WTC11 (cell line): ENCODE measurements around the gene FAM3D.

Experiments
- ELF4 ChIP-seq: sonication (generic); formaldehyde crosslinking; IDR thresholded peaks from 2 replicates; pipeline ENCODE4 v1.8.1; 2022; ENCODE audit warnings: low read depth, mild to moderate bottlenecking, moderate library complexity, missing genetic modification reagents
- FOXK1 ChIP-seq: sonication (generic); formaldehyde crosslinking; IDR thresholded peaks from 2 replicates; pipeline ENCODE4 v1.8.0; 2022; ENCODE audit warnings: mild to moderate bottlenecking, moderate library complexity, missing genetic modification reagents
- KAT7 ChIP-seq: sonication (generic); formaldehyde crosslinking; IDR thresholded peaks from 2 replicates; pipeline ENCODE4 v1.8.1; 2023; ENCODE audit warnings: missing genetic modification reagents, mild to moderate bottlenecking, borderline replicate concordance
- NFATC4 ChIP-seq: fragments of 250-450 bp; sonication (Bioruptor Pico); IDR thresholded peaks from 2 replicates; pipeline ENCODE4 v1.9.0; 2021; ENCODE audit warnings: mild to moderate bottlenecking
- NR1H2 ChIP-seq: sonication (generic); formaldehyde crosslinking; IDR thresholded peaks from 2 replicates; pipeline ENCODE4 v1.9.0; 2021; ENCODE audit warnings: mild to moderate bottlenecking, moderate library complexity, missing genetic modification reagents
- NR2C2 ChIP-seq: sonication (generic); formaldehyde crosslinking; IDR thresholded peaks from 2 replicates; pipeline ENCODE4 v1.8.0; 2022; ENCODE audit warnings: mild to moderate bottlenecking, missing genetic modification reagents
- SP1 ChIP-seq: sonication (generic); formaldehyde crosslinking; conservative IDR thresholded peaks from 2 replicates; pipeline ENCODE4 v1.8.1; 2022; ENCODE audit warnings: missing genetic modification reagents
- TCF7 ChIP-seq: sonication (generic); formaldehyde crosslinking; IDR thresholded peaks from 2 replicates; pipeline ENCODE4 v1.8.0; 2022; ENCODE audit warnings: mild to moderate bottlenecking, low read depth, missing genetic modification reagents, moderate library complexity
- TEAD4 ChIP-seq: sonication (generic); formaldehyde crosslinking; IDR thresholded peaks from 2 replicates; pipeline ENCODE4 v1.8.0; 2022; ENCODE audit warnings: mild to moderate bottlenecking, missing genetic modification reagents
- ZNF121 ChIP-seq: sonication (generic); formaldehyde crosslinking; IDR thresholded peaks from 2 replicates; pipeline ENCODE4 v1.8.0; 2023; ENCODE audit warnings: missing genetic modification reagents
- ZNF317 ChIP-seq: sonication (generic); formaldehyde crosslinking; IDR thresholded peaks from 2 replicates; pipeline ENCODE4 v1.8.1; 2023; ENCODE audit warnings: low read depth, mild to moderate bottlenecking, moderate library complexity, missing genetic modification reagents, borderline replicate concordance
- TF ChIP-seq, protein P1 (sequence below): fragments of 200-600 bp; IDR thresholded peaks from 2 replicates; pipeline ENCODE4 v1.8.0; 2022; ENCODE audit warnings: antibody characterized with exemption
- TF ChIP-seq, protein P2 (sequence below): sonication (generic); formaldehyde crosslinking; IDR thresholded peaks from 2 replicates; pipeline ENCODE4 v1.8.1; 2022; ENCODE audit warnings: low read depth, mild to moderate bottlenecking, moderate library complexity, missing genetic modification reagents, borderline replicate concordance
- TF ChIP-seq, protein P3 (sequence below): sonication (generic); formaldehyde crosslinking; IDR thresholded peaks from 2 replicates; pipeline ENCODE4 v1.8.0; 2022; ENCODE audit warnings: missing genetic modification reagents

DNA sequence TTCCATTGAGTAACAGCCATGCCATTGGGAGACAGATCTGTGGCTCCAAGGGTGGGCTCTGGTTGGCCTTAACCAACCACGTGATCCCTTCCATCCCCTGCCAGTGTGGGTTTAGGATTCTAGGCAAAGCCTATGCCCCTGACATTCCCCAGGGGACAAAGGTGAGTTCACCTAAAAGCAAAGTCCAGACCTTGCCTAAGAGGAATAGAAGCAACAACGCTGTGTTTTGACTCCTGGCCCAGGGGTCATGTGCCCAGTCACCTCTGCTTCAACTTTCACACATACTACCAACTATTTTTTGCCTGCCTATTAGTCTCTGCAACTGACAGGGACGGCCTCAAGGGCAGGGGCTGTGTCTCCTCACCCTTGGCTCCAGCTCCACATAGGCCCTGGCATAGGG lies 42.0 kb downstream of the FAM3D start:
- TF ChIP-seq, protein P1, sequence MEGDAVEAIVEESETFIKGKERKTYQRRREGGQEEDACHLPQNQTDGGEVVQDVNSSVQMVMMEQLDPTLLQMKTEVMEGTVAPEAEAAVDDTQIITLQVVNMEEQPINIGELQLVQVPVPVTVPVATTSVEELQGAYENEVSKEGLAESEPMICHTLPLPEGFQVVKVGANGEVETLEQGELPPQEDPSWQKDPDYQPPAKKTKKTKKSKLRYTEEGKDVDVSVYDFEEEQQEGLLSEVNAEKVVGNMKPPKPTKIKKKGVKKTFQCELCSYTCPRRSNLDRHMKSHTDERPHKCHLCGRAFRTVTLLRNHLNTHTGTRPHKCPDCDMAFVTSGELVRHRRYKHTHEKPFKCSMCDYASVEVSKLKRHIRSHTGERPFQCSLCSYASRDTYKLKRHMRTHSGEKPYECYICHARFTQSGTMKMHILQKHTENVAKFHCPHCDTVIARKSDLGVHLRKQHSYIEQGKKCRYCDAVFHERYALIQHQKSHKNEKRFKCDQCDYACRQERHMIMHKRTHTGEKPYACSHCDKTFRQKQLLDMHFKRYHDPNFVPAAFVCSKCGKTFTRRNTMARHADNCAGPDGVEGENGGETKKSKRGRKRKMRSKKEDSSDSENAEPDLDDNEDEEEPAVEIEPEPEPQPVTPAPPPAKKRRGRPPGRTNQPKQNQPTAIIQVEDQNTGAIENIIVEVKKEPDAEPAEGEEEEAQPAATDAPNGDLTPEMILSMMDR = no peak
- TF ChIP-seq, protein P2, sequence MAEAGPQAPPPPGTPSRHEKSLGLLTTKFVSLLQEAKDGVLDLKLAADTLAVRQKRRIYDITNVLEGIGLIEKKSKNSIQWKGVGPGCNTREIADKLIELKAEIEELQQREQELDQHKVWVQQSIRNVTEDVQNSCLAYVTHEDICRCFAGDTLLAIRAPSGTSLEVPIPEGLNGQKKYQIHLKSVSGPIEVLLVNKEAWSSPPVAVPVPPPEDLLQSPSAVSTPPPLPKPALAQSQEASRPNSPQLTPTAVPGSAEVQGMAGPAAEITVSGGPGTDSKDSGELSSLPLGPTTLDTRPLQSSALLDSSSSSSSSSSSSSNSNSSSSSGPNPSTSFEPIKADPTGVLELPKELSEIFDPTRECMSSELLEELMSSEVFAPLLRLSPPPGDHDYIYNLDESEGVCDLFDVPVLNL (CRISPR knock-in tag) = no peak
- TF ChIP-seq NR2C2 (CRISPR knock-in tag) (no peak), TCF7 (CRISPR knock-in tag) (no peak), KAT7 (CRISPR knock-in tag) (no peak), FOXK1 (CRISPR knock-in tag) (no peak), ELF4 (CRISPR knock-in tag) (no peak), NFATC4 (CRISPR knock-in tag) (no peak), NR1H2 (CRISPR knock-in tag) (no peak), ZNF121 (CRISPR knock-in tag) (no peak), SP1 (CRISPR knock-in tag) (no peak), TEAD4 (CRISPR knock-in tag) (no peak), ZNF317 (CRISPR knock-in tag) (no peak)
- TF ChIP-seq, protein P3, sequence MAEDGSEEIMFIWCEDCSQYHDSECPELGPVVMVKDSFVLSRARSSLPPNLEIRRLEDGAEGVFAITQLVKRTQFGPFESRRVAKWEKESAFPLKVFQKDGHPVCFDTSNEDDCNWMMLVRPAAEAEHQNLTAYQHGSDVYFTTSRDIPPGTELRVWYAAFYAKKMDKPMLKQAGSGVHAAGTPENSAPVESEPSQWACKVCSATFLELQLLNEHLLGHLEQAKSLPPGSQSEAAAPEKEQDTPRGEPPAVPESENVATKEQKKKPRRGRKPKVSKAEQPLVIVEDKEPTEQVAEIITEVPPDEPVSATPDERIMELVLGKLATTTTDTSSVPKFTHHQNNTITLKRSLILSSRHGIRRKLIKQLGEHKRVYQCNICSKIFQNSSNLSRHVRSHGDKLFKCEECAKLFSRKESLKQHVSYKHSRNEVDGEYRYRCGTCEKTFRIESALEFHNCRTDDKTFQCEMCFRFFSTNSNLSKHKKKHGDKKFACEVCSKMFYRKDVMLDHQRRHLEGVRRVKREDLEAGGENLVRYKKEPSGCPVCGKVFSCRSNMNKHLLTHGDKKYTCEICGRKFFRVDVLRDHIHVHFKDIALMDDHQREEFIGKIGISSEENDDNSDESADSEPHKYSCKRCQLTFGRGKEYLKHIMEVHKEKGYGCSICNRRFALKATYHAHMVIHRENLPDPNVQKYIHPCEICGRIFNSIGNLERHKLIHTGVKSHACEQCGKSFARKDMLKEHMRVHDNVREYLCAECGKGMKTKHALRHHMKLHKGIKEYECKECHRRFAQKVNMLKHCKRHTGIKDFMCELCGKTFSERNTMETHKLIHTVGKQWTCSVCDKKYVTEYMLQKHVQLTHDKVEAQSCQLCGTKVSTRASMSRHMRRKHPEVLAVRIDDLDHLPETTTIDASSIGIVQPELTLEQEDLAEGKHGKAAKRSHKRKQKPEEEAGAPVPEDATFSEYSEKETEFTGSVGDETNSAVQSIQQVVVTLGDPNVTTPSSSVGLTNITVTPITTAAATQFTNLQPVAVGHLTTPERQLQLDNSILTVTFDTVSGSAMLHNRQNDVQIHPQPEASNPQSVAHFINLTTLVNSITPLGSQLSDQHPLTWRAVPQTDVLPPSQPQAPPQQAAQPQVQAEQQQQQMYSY = no peak
